ENCODE measurements around the gene AGPAT4.

- TF ChIP-seq CTCF (IDR thresholded peaks at IDR 0.05; ENCODE audit: extremely low read depth in 1 of 2, insufficient read depth in 1 of 2, low read depth in 1 of 2, low read length in 2 of 2): no peak
- TF ChIP-seq POLR2AphosphoS5 (IDR thresholded peaks at IDR 0.05; ENCODE audit: insufficient read depth, low read depth, low read length): no peak
- TF ChIP-seq POLR2A (IDR thresholded peaks at IDR 0.05; ENCODE audit: low read depth, low read length): no peak
- no peak for TF ChIP-seq EZH2 (IDR thresholded peaks at IDR 0.05; ENCODE audit: borderline replicate concordance, low read depth, low read length, severe bottlenecking)
- no peak for TF ChIP-seq FOS (IDR thresholded peaks at IDR 0.05; ENCODE audit: borderline replicate concordance, insufficient read depth, low read length)
- TF ChIP-seq MYC (IDR thresholded peaks at IDR 0.05; ENCODE audit: low read depth, low read length): no peak
- TF ChIP-seq GATA2 (IDR thresholded peaks at IDR 0.05; ENCODE audit: insufficient read depth, insufficient read length, low read depth, low read length): no peak
Observed at GRCh38 chr6:161232010-161232409, 41.9 kb downstream of the AGPAT4 start.
